Dendritic cell treated with granulocyte-macrophage colony-stimulating factor and Interleukin-4, amounts not matched to agents 40 ng/mL and 50 ng/mL, for 4 days (primary cell): ENCODE results near the gene ARMH3.
"Not testable (repeated sequence)": the region's sequence is repeated elsewhere in the genome, so short reads cannot be mapped to it uniquely, and the experiment has no call there.

Experiments
- H3K27ac Mint-ChIP-seq: one replicate; pipeline ENCODE4 v1.8.0; 2022; ENCODE audit warnings: mild to moderate bottlenecking, mixed read lengths
- H3K27me3 Mint-ChIP-seq: one replicate; pipeline ENCODE4 v1.8.0; 2022; ENCODE audit warnings: mild to moderate bottlenecking, mixed read lengths
- H3K36me3 Mint-ChIP-seq: one replicate; pipeline ENCODE4 v1.8.0; 2022; ENCODE audit warnings: low read depth, mixed read lengths
- H3K4me1 Mint-ChIP-seq: one replicate; pipeline ENCODE4 v1.8.0; 2022; ENCODE audit warnings: low read depth, mixed read lengths
- H3K4me3 Mint-ChIP-seq: one replicate; pipeline ENCODE4 v1.8.0; 2022; ENCODE audit warnings: mild to moderate bottlenecking, moderate library complexity, mixed read lengths
- H3K9me3 Mint-ChIP-seq: one replicate; pipeline ENCODE4 v1.8.0; 2022; ENCODE audit warnings: mixed read lengths
- intact Hi-C: fragments of 100-400 bp; cut with micrococcal nuclease; formaldehyde crosslinking; loops from one replicate; pipeline ENCODE4 v1.15.0; 2022

The ARMH3 gene

GRCh38 chr10:101987136-101987535 lies 68.8 kb downstream of the ARMH3 start:
- Mint-ChIP-seq H3K27me3 (no peaks in the 10 kb centered on the region), H3K27ac (peak overlapping the region; percentile 66), H3K4me3 (no peak overlapping the region), H3K4me1 (peaks cover 18% of the 10 kb centered on the region), H3K9me3 (no peaks in the 10 kb centered on the region), H3K36me3 (peaks cover 78% of the 10 kb centered on the region)
- intact Hi-C loops, result no loop called here

- H3K27ac Mint-ChIP-seq, result peak overlapping the region; percentile 66
- intact Hi-C loops, result no loop called here
- H3K27me3 Mint-ChIP-seq, result no peaks in the 10 kb centered on the region
Measured at GRCh38 chr10:101986624-101986971, 69.4 kb downstream of the ARMH3 start.

GRCh38 chr10:101980677-101981076 lies 75.3 kb downstream of the ARMH3 start:
- H3K4me3 Mint-ChIP-seq, H3K9me3 Mint-ChIP-seq, H3K27me3 Mint-ChIP-seq, intact Hi-C loops, H3K27ac Mint-ChIP-seq: not testable (repeated sequence)
- peaks cover 23% of the 10 kb centered on the region for H3K4me1 Mint-ChIP-seq
- H3K36me3 Mint-ChIP-seq, result peaks cover 52% of the 10 kb centered on the region

More at GRCh38 chr10:101986624-101986971, 69.4 kb downstream of the ARMH3 start:
- Mint-ChIP-seq H3K4me1 (peaks cover 18% of the 10 kb centered on the region), H3K4me3 (peak overlapping the region; percentile 56), H3K9me3 (no peaks in the 10 kb centered on the region), H3K36me3 (peaks cover 78% of the 10 kb centered on the region)

GRCh38 chr10:101974091-101974971 lies 81.6 kb downstream of the ARMH3 start:
- Mint-ChIP-seq H3K4me1 (peaks cover 62% of the 10 kb centered on the region), H3K9me3 (no peaks in the 10 kb centered on the region), H3K27ac (peak overlapping the region; percentile 90), H3K4me3 (peak overlapping the region; percentile 74), H3K36me3 (peaks cover 53% of the 10 kb centered on the region), H3K27me3 (no peaks in the 10 kb centered on the region)
- intact Hi-C loops, result loop anchor here (5.0 kb wide), 1 partner anchor 33 kb away; no protein-coding TSS in a partner anchor

- intact Hi-C loops, result loop anchor here (5.0 kb wide), 1 partner anchor 35 kb away; no protein-coding TSS in a partner anchor
- peak overlapping the region; percentile 74 for H3K4me3 Mint-ChIP-seq
- peaks cover 61% of the 10 kb centered on the region for H3K36me3 Mint-ChIP-seq
- no peaks in the 10 kb centered on the region for H3K9me3 Mint-ChIP-seq
- no peaks in the 10 kb centered on the region for H3K27me3 Mint-ChIP-seq
- peak overlapping the region; percentile 90 for H3K27ac Mint-ChIP-seq
- H3K4me1 Mint-ChIP-seq, result peaks cover 54% of the 10 kb centered on the region
Measured at GRCh38 chr10:101972761-101973160, 83.2 kb downstream of the ARMH3 start.

- no peaks in the 10 kb centered on the region for H3K9me3 Mint-ChIP-seq
- H3K4me3 Mint-ChIP-seq, result no peak overlapping the region
- H3K27me3 Mint-ChIP-seq, result no peaks in the 10 kb centered on the region
- H3K36me3 Mint-ChIP-seq, result peaks cover 72% of the 10 kb centered on the region
- peaks cover 34% of the 10 kb centered on the region for H3K4me1 Mint-ChIP-seq
- intact Hi-C loops, result no loop called here
- H3K27ac Mint-ChIP-seq, result no peak overlapping the region
Measured at GRCh38 chr10:101969412-101969922, 86.5 kb downstream of the ARMH3 start.

- Mint-ChIP-seq H3K27me3 (no peaks in the 10 kb centered on the region), H3K4me3 (no peak overlapping the region), H3K4me1 (peaks cover 28% of the 10 kb centered on the region), H3K9me3 (no peaks in the 10 kb centered on the region), H3K27ac (no peak overlapping the region), H3K36me3 (peaks cover 78% of the 10 kb centered on the region)
- intact Hi-C loops, result no loop called here
Measured at GRCh38 chr10:101968940-101969321, 87.0 kb downstream of the ARMH3 start.

GRCh38 chr10:101968286-101968939 lies 87.6 kb downstream of the ARMH3 start:
- Mint-ChIP-seq H3K36me3 (peaks cover 83% of the 10 kb centered on the region), H3K9me3 (no peaks in the 10 kb centered on the region), H3K4me3 (no peak overlapping the region), H3K27ac (peak overlapping the region; percentile 45), H3K4me1 (peaks cover 23% of the 10 kb centered on the region), H3K27me3 (no peaks in the 10 kb centered on the region)
- intact Hi-C loops, result no loop called here

GRCh38 chr10:101967713-101968112 lies 88.3 kb downstream of the ARMH3 start:
- intact Hi-C loops, result no loop called here
- Mint-ChIP-seq H3K4me1 (peaks cover 19% of the 10 kb centered on the region), H3K27me3 (no peaks in the 10 kb centered on the region), H3K9me3 (no peaks in the 10 kb centered on the region), H3K36me3 (peaks cover 86% of the 10 kb centered on the region), H3K27ac (peak overlapping the region; percentile 45), H3K4me3 (no peak overlapping the region)

- intact Hi-C loops, result no loop called here
- no peak overlapping the region for H3K4me3 Mint-ChIP-seq
- no peak overlapping the region for H3K27ac Mint-ChIP-seq
- no peaks in the 10 kb centered on the region for H3K27me3 Mint-ChIP-seq
- H3K9me3 Mint-ChIP-seq, result no peaks in the 10 kb centered on the region
- H3K4me1 Mint-ChIP-seq, result peaks cover 13% of the 10 kb centered on the region
- H3K36me3 Mint-ChIP-seq, result peaks cover 84% of the 10 kb centered on the region
Measured at GRCh38 chr10:101967119-101967518, 88.9 kb downstream of the ARMH3 start.

GRCh38 chr10:101965075-101965765 lies 90.8 kb downstream of the ARMH3 start:
- intact Hi-C loops, result no loop called here
- H3K27ac Mint-ChIP-seq, result no peak overlapping the region
- no peaks in the 10 kb centered on the region for H3K9me3 Mint-ChIP-seq
- H3K27me3 Mint-ChIP-seq, result no peaks in the 10 kb centered on the region
- H3K4me1 Mint-ChIP-seq, result peaks cover 6% of the 10 kb centered on the region
- no peak overlapping the region for H3K4me3 Mint-ChIP-seq
- peaks cover 85% of the 10 kb centered on the region for H3K36me3 Mint-ChIP-seq

GRCh38 chr10:101961591-101962498 lies 94.1 kb downstream of the ARMH3 start:
- no peak overlapping the region for H3K4me3 Mint-ChIP-seq
- no peaks in the 10 kb centered on the region for H3K4me1 Mint-ChIP-seq
- H3K27ac Mint-ChIP-seq, result no peak overlapping the region
- H3K36me3 Mint-ChIP-seq, result peaks cover 93% of the 10 kb centered on the region
- intact Hi-C loops, result no loop called here
- H3K9me3 Mint-ChIP-seq, result no peaks in the 10 kb centered on the region
- H3K27me3 Mint-ChIP-seq, result no peaks in the 10 kb centered on the region

GRCh38 chr10:101960879-101961395 lies 95.0 kb downstream of the ARMH3 start:
- Mint-ChIP-seq H3K4me3 (no peak overlapping the region), H3K36me3 (peaks cover 95% of the 10 kb centered on the region), H3K4me1 (no peaks in the 10 kb centered on the region), H3K27ac (no peak overlapping the region), H3K27me3 (no peaks in the 10 kb centered on the region), H3K9me3 (no peaks in the 10 kb centered on the region)
- intact Hi-C loops, result no loop called here
